HG03521 (cell line): ENCODE measurements around the gene CD274.
"Not testable (repeated sequence)": the region's sequence is repeated elsewhere in the genome, so short reads cannot be mapped to it uniquely, and the experiment has no call there.

ENCODE experiments used
- ATAC-seq: cut with Tn5 transposase; IDR thresholded peaks from one replicate; pipeline ENCODE4 v1.9.1; 2021; ENCODE audit warnings: mild to moderate bottlenecking, moderate library complexity; ENCODE audit not compliant: unreplicated experiment

CD274 gene

DNA sequence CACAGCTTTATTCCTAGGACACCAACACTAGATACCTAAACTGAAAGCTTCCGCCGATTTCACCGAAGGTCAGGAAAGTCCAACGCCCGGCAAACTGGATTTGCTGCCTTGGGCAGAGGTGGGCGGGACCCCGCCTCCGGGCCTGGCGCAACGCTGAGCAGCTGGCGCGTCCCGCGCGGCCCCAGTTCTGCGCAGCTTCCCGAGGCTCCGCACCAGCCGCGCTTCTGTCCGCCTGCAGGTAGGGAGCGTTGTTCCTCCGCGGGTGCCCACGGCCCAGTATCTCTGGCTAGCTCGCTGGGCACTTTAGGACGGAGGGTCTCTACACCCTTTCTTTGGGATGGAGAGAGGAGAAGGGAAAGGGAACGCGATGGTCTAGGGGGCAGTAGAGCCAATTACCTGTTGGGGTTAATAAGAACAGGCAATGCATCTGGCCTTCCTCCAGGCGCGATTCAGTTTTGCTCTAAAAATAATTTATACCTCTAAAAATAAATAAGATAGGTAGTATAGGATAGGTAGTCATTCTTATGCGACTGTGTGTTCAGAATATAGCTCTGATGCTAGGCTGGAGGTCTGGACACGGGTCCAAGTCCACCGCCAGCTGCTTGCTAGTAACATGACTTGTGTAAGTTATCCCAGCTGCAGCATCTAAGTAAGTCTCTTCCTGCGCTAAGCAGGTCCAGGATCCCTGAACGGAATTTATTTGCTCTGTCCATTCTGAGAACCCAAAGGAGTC is at the start of gene CD274:
Gene CD274 (plus strand): TSS at position 184 of the 733 bp plus-strand sequence. CDS start 5,572 bp downstream, outside the sequence.
- ATAC-seq, result peak; percentile 62

DNA sequence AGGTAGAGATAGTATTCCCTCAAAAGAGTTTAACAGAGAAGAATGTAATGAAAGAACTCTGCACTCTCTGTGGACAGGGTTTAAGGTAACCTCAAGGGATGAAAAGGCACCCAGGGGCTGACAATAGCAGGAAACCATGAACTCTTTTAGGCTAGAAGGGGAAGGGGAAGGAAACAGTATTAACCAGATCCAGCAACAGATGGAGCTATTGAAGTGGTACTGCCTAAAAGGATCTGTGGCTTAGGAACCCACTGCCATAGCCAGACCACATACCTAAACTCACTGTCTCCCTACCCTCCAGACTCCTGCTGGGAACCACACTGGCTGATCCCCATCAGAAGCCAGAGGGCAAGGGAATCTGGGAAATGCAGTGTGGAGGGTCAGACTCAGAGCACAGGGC is 48.1 kb upstream of the CD274 start:
- no peak for ATAC-seq

DNA sequence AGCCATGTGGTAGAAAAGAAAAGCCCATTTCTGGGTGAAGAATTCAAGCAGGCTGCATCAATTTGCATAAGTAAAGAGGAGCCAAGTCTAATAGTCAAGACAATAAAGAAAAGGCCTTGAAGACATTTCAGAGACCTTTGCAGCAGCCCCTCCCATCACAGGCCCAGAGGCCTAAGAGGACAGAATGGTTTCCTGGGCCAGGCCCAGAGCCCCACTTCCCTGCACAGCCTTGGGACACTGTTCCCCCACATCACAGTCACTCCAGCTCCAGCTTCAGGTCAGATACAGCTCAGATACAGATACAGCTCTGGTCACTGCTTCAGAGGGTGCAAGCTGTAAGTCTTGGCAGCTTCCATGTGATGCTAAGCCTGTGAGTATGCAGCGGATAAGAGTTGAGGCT is 41.7 kb upstream of the CD274 start:
- ATAC-seq, result no peak

DNA sequence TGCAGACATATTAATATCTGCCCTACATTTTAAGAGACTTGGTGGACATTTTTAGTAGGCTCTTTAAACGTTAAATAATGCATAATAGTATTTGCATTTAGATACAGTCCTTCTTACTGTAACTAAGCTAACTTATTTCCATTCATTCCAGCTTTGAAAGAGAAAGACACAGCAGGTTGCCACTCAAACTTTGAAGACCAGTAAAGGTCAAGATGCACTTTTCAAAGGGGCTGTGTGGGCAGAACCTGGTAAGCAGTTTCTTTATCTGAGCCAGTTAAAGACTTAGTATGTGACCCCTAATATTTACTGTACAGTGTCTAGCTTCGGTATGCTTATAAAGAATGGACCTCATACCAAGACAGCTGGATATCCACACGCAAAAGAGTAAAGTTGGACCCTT is 33.4 kb upstream of the CD274 start:
- ATAC-seq, result no peak

DNA sequence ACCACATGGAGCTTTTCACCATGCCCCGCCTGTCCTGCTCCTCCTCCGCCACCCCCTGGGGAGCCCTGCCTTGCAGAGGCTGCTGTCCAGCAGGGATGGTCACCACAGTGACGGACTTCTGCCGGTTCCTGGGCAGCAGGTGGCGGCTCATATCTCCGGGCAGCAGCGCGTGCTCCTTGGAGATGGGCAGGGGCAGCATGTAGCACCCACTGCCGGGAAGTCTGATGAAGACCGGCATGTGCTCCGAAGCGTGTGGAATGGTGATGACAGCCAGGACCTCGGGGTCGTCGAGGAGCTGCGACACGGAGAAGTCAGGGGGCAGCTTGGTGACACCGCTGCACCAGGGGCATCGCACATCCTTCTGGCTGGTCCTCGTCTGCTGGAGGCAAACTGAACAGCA is 31.9 kb upstream of the CD274 start:
- no peak for ATAC-seq

DNA sequence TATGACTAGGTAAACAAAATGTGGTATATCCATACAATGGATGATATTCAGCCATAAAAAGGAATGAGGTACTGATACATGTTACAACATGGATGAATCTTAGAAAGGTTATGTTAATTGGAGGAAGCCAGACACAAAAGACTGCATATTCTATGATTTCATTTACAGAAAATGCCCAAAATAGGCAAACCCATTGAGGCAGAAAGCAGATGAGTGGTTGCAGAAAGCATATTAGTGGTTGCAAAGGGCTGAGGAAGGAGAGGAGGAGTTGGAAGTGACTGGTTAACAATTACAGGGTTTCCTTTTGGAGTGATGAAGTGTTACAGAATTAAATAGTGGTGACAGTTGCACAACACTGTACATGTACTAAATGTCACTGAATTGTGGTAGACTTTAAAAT is 30.4 kb upstream of the CD274 start:
- ATAC-seq, result no peak

DNA sequence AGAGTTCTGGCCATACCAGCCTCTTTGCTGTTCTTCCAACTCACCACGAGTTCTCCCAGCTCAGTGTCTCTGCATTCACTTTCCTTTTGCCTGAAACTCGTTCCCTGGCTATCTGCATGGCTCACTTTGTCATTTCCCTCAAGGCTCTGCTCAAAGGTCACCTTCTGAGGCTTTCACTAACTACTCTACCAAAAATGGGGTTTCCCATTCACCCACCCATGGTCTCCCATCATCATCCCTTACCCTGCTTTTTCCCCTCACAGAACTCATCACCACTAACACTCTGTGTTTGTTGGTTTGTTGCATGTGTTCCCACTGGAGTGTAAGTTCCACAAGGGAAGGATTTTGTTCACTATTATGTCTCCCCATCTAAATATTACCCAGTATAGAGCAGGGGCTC is 29.2 kb upstream of the CD274 start:
- ATAC-seq, result no peak

DNA sequence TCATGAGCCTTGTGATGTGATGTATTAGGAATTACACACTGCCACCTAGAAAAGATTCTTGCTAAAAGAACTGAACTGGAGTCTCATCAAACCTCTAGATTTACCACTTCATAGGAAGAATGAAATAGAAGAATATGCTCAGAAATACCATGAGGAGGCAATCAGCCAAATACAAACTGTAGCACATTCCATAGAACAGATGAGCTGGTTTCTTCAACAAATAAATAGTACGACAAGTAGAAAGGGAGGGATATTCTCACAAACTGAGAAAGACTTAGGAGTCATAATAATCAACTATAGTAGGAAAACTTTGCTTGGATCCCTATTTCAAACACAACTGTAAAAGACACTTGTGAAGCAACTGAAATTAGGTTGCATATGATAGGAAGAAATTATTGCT is 28.1 kb upstream of the CD274 start:
- ATAC-seq, result no peak

DNA sequence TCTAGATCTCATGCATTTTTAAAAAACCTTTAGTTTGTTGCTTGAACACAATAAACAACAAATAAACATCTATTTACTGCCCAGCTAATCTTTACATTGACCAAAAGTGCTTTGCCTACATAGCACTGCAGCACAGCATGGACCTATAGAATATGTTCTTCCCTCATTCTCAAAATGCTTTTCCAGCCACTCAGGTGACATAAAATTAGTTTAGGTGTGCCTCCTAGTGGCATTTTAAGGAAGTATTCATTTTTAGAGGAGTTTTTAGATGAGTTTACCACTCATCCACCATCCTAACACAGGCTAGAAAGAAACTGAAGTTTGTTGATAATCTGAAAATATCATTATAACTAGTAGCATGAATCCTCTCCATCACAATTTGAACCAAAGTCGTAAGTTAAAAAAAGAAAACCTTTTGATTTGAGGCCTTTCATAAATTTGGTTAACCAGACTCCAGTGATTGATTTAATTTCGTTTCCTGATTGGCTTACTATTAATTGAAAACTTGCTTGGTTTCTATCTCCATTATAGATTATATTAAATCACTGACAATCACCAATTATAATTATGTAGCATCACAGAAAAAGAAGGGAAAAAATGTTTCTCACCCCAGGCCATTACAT is 25.2 kb upstream of the CD274 start:
- no peak for ATAC-seq

DNA sequence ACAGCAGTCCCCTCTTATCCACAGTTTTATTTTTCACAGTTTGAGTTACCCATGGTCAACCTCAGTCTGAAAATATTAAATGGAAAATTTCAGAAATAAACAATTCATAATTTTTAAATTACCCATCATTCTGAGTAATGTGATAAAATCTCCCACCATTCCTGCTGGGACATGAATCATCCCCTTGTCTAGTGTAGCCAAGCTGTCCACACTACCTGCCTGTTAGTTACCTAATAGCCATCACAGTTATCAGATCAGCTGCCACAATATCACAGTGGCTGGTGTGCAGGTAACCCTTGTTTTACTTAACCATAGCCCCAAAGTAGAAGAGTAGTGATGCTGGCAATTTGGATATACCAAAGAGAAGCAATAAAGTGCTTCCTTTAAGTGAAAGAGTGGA is 23.3 kb upstream of the CD274 start:
- no peak for ATAC-seq

DNA sequence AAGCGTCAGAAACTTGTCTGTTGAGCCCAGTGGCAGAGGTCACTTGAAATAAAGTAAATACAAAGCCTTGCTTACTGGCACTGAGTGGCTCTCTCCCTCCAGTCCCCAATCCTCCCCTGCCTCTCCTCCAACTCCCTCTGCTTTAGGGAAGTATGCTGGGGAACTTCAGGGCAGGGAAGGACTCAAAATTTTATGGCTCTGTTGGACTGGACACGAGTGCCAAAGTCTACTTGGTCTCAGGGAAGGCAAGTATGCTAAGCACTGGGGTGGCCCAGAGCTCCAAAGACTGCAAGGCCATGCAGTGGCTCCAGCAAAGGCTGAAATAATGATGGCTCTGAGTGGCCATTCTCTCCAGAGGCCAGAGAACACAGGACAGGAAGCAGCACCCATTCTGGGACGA is 22.2 kb upstream of the CD274 start:
- no peak for ATAC-seq

DNA sequence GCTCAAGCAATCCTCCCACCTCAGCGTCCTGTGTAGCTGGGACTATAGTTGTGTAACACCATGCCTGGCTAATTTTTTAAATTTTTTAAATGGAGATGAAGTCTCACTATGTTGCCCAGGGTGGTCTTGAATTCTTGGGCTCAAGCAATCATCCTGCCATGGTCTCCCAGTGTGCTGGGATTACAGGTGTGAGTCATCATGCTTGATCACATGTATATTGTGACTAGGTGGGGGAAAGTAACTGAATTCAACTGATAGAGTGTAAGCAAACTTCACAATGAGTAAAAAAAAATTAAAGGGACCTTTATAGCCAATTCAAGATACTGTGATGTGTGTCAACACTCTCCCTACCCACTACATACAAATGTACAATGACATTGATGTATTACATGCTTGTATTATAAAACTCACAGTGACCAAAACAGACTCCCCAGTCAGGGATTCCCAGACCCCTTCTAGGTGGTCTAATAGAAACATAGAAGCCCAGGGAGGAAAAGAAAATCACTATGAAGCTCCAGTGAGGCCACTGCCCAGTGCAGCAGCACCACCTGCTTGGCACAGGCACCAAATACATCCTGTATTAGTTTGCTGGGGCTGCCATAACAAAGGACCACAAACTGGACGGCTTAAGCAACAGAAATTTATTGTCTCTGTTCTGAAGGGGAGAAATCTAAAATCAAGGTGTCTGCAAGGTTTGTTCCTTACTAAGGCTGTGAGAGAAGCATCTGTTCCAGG is 21.4 kb upstream of the CD274 start:
- ATAC-seq, result no peak

DNA sequence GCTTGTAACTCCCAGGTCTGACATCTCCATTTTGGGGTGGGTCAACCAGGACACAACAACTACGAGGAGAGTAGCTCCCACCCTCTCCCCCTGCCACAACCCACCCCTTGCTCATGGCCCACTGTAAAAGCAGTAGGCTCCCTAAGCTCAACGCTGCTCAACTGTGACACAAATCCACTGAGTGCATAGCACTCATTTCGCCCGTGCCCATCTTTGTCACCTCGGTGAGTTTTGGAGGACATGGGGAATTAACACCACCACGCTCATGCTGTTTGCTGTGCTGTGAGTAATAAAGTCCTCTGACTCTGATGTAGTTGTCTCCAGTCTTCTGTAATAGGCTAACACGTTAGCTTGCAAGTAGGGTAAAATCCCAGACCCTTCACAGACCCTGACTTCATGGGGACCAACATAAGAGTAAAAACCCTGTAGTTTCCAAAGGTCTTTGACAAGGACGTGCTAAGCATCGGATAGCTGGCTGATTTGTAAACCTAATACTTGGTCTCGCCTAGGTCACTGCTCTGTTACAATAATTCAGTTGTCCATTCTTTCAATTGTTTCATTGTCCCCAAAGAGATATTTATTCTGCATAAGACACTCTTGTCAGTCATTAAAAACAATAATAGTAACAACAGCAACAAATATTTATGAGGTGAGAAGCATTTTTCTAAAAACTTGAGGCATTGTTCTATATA is 20.3 kb upstream of the CD274 start:
- no peak for ATAC-seq

DNA sequence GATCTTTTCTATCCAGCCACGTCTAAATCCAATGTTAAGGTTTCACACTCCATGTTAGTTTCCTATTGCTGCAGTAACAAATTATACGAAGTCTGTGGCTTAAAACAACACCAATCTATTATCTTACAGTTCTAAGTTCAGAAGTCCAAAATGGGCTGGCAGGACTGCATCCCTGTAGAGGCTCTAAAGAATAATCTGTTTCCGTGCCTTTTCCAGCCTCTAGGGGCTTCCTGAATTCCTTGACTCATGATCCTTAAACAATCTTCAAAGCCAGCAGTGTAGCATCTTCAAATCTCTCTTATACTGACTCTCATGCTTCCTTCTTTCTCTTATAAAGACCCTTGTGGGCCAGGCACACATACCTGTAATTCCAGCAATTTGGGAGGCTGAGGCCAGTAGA is 19.4 kb upstream of the CD274 start:
- no peak for ATAC-seq

DNA sequence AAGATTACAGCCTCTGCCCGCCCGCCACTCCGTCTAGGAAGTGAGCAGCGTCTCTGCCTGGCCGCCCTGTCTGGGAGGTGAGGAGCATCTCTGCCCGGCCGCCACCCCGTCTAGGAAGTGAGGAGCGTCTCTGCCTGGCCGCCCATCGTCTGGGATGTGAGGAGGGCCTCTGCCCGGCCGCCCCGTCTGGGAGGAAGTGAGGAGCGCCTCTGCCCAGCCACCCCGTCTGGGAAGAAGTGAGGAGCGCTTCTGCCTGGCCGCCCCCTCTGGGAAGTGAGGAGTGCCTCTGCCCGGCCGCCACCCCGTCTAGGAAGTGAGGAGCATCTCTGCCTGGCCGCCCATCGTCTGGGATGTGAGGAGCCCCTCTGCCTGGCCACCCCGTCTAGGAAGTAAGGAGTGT is 17.5 kb upstream of the CD274 start:
- ATAC-seq, result not testable (repeated sequence)

DNA sequence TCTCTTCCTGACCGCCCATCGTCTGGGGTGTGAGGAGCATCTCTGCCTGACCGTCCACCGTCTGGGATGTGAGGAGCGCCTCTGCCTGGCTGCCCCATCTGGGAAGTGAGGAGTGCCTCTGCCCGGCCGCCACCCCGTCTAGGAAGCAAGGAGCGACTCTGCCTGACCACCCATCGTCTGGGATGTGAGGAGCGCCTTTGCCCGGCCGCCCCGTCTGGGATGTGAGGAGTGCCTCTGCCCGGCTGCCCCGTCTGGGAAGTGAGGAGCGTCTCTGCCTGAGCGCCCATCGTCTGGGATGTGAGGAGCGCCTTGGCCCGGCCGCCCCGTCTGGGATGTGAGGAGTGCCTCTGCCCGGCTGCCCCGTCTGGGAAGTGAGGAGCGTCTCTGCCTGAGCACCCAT is 17.0 kb upstream of the CD274 start:
- not testable (repeated sequence) for ATAC-seq

DNA sequence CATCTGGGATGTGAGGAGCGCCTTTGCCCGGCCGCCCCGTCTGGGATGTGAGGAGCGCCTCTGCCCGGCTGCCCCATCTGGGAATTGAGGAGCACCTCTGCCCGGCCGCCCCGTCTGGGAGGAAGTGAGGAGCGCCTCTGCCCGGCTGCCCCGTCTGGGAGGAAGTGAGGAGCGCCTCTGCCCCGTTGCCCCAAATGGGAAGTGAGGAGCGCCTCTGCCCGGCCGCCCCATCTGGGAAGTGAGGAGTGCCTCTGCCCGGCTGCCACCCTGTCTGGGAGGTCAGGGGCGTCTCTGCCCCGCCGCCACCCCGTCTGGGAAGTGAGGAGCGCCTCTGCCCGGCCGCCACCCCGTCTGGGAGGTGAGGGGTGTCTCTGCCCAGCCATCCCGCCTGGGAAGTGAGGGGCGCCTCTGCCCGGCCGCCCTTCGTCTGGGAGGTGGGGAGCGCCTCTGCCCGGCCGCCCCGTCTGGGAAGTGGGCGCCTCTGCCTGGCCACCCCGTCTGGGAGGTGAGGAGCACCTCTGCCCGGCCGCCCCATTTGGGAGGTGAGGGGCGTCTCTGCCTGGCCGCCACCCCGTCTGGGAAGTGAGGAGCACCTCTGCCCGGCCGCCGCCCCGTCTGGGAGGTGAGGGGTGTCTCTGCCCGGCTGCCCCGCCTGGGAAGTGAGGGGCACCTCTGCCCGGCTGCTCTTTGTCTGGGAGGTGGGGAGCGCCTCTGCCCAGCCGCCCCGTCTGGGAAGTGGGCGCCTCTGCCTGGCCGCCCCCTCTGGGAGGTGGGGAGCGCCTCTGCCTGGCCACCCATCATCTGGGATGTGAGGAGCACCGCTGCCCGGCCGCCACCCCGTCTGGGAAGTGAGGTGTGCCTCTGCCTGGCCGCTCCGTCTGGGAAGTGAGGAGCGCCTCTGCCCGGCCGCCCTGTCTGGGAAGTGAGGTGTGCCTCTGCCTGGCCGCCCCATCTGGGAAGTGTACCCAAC is 16.2 kb upstream of the CD274 start:
- not testable (repeated sequence) for ATAC-seq

DNA sequence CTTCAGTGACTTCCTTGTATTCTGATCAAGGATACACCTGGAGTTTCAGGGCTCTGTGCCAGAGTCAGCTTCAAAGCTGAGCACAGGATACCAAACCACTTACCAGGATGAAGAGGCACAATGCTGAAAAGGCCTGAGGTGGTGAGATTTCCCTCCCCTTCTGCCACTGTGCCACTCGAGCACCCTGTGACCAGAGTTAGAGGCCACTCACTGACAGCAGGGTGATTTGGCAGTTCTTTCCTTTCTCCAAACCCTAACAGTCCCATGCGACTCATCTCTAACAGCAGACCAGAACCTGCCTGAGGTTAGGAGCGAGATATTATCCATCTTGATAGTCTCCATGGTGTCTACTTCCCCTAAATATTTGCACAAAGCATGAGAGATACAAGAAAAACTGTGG is 14.4 kb upstream of the CD274 start:
- no peak for ATAC-seq

DNA sequence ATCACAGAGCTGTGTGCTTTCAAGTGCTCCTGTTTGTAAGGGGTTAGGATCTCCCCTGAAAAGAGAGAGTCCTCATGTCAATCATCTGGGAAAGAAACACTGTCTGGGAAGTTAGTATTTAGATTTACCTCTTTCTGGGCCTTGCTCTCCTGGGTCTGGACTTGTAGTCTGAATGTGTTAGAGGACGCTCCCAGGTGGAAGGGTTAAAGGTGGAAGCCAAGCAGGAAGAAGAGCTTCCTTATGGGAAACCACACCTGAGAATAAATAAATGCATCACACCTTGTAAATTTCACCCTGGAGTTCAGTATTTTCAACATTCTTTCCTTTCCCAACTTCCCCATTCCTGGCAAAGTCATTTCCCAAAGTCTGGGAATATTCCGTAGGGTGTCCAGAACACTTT is 13.9 kb upstream of the CD274 start:
- no peak for ATAC-seq
